ENCODE data around the gene NR1I2.

NR1I2 gene

DNA sequence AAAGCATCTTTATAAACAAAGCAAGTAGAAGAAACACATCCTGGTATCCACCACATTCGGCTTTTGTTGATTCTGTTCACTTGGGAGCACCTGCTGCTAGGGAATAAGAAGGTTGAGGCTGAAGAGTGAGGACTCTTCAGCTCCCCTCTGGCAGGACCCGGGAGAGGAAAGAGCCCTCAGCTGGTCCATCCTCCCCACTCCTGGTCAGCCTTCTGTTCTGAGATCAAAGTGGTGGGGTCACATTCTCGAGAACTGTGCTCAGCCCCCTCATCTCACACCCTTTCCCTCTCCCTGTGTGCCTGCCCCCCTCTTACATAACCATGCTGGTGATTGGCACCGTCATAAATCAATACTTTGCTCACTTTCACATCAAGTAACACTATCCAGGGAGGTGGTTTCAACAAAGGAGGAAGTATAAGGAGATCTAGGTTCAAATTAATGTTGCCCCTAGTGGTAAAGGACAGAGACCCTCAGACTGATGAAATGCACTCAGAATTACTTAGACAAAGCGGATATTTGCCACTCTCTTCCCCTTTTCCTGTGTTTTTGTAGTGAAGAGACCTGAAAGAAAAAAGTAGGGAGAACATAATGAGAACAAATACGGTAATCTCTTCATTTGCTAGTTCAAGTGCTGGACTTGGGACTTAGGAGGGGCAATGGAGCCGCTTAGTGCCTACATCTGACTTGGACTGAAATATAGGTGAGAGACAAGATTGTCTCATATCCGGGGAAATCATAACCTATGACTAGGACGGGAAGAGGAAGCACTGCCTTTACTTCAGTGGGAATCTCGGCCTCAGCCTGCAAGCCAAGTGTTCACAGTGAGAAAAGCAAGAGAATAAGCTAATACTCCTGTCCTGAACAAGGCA, at the start of gene NR1I2:
TSS of gene NR1I2 (plus strand) at position 772 of the 869 bp plus-strand sequence.
- ChIA-PET POLR2A (no interaction called here), CTCF (no interaction called here)
- TF ChIP-seq FOXK2 (IDR thresholded peaks at IDR 0.05) (no peak), ELF4 (IDR thresholded peaks at IDR 0.05) (no peak), HDGF (IDR thresholded peaks at IDR 0.05; ENCODE audit: borderline replicate concordance) (no peak), ZNF384 (IDR thresholded peaks at IDR 0.05) (no peak), TARDBP (IDR thresholded peaks at IDR 0.05) (no peak), FOXM1 (IDR thresholded peaks at IDR 0.05; ENCODE audit: borderline replicate concordance) (no peak), NFRKB (IDR thresholded peaks at IDR 0.05) (no peak), L3MBTL2 (conservative IDR thresholded peaks at IDR 0.05) (no peak), SP1 (IDR thresholded peaks at IDR 0.05) (no peak), BHLHE40 (IDR thresholded peaks at IDR 0.05; ENCODE audit: borderline replicate concordance) (no peak)
- TF ChIP-seq, protein P1, sequence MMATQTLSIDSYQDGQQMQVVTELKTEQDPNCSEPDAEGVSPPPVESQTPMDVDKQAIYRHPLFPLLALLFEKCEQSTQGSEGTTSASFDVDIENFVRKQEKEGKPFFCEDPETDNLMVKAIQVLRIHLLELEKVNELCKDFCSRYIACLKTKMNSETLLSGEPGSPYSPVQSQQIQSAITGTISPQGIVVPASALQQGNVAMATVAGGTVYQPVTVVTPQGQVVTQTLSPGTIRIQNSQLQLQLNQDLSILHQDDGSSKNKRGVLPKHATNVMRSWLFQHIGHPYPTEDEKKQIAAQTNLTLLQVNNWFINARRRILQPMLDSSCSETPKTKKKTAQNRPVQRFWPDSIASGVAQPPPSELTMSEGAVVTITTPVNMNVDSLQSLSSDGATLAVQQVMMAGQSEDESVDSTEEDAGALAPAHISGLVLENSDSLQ (IDR thresholded peaks at IDR 0.05) = no peak
- DNase-seq (ENCODE audit: extremely low spot score) = no peak

DNA sequence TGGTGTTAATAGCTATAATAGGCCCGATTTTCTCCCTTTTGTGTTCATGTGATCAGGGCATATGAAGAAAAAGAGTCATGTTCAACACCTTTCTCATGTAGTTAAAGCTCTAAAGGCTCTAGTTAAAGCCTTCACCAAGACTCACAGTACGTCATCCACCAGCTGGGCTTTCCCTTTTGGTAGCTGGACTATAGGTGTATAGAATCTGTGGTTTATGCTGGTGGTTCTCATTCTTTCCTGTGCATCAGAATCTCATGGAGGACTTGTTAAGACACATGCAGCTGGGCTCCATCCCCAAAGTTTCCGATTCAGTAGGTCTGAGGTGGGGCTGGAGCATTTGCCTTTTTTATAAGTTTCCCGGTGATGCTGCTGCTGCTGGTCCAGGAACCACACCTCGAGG, 48.1 kb upstream of the NR1I2 start:
- CTCF ChIA-PET = interaction anchor here (0.5 kb wide), 1 partner anchor 9 kb away, joined by 3 read pairs; no protein-coding TSS in a partner anchor

DNA sequence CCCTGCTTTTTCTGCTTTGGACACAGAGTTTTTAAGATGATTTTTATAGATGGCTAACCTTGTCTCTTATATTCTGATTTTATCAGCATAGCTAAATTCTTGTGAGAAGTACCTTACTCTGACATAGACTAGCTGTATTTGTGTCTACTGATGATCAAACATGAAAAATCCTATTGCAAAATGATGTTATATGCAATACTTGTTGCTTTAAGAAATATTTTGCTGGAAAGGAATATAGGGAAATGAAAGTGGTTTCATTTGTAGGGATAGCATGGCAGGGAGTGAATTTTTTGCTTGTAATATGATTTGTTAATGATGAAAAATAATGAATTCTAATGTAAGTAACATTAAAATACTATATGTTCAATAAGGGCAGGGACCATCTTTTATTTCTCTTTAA, 43.2 kb upstream of the NR1I2 start:
- ChIA-PET CTCF (interaction anchor here (0.7 kb wide), 1 partner anchor 16 kb away, joined by 3 read pairs; no protein-coding TSS in a partner anchor), POLR2A (no interaction called here)
- no peak for TF ChIP-seq ARNT (IDR thresholded peaks at IDR 0.05)
- TF ChIP-seq FOXA1 (IDR thresholded peaks at IDR 0.05) = no peak
- TF ChIP-seq ELF4 (IDR thresholded peaks at IDR 0.05) = no peak
- TF ChIP-seq SUZ12 (IDR thresholded peaks at IDR 0.05) = no peak
- TF ChIP-seq FOXK2 (IDR thresholded peaks at IDR 0.05) = no peak
- no peak for TF ChIP-seq ZNF384 (IDR thresholded peaks at IDR 0.05)
- no peak for TF ChIP-seq TARDBP (IDR thresholded peaks at IDR 0.05)
- TF ChIP-seq CTBP1 (IDR thresholded peaks at IDR 0.05; ENCODE audit: borderline replicate concordance) = no peak
- TF ChIP-seq, protein P1 (IDR thresholded peaks at IDR 0.05) = no peak
- no peak for TF ChIP-seq NFRKB (IDR thresholded peaks at IDR 0.05)
- no peak for TF ChIP-seq SP1 (IDR thresholded peaks at IDR 0.05)
- no peak for TF ChIP-seq HDGF (IDR thresholded peaks at IDR 0.05; ENCODE audit: borderline replicate concordance)
- no peak for TF ChIP-seq LEF1 (IDR thresholded peaks at IDR 0.05; ENCODE audit: borderline replicate concordance)
- no peak for TF ChIP-seq FOXM1 (IDR thresholded peaks at IDR 0.05; ENCODE audit: borderline replicate concordance)
- TF ChIP-seq BHLHE40 (IDR thresholded peaks at IDR 0.05; ENCODE audit: borderline replicate concordance) = no peak
- TF ChIP-seq L3MBTL2 (conservative IDR thresholded peaks at IDR 0.05) = no peak
- no peak for DNase-seq (ENCODE audit: extremely low spot score)

More for the DNA sequence above, 48.1 kb upstream of the NR1I2 start:
- DNase-seq (ENCODE audit: extremely low spot score) = no peak
- POLR2A ChIA-PET = no interaction called here
- no peak for TF ChIP-seq TARDBP (IDR thresholded peaks at IDR 0.05)
- no peak for TF ChIP-seq BHLHE40 (IDR thresholded peaks at IDR 0.05; ENCODE audit: borderline replicate concordance)
- TF ChIP-seq NFRKB (IDR thresholded peaks at IDR 0.05) = no peak
- TF ChIP-seq SP1 (IDR thresholded peaks at IDR 0.05) = no peak
- TF ChIP-seq LEF1 (IDR thresholded peaks at IDR 0.05; ENCODE audit: borderline replicate concordance) = no peak

DNA sequence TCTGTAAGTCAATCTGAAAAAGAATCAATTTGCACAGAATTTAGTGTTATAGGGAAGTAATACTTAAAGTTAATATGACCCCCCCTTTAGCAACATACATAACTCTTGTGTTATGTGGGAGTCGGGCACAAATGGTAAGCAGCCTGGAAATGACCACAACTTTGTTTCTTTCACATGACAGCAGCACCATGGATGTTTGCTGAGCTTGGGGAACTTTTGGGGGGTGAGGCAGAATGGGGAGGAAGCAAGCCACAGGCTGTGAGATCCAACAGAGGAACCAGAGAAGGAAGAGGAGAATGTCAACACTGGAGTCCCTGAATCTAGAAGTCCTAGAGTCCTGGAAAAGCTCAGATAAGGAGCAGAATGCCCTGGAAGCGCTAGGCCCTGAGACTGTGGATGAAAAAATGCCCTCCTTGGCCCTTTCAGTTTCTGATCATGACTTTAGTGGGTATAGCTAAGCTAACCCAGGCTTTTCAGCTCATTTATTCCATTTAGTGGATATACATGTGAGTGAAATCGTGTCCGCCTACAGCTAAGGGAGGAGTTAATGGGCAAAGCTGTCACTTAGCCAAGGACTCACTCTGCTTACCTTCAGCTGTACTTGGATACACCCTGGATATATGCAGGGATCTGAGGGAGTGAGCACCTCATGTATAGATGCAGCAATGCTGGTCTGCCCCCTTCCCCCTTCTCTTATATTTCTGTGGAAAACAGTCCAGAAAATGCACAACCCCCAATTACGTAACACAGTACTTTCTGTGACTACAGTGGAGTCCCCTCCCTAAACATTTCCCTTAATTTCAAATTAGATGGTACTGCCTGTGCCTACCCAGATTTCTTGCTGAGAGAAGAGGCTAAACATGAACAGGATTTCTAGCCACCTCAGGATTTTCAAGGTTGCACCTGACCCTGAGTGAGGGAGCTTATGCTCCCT, 40.0 kb upstream of the NR1I2 start:
- no peak for TF ChIP-seq FOXM1 (IDR thresholded peaks at IDR 0.05; ENCODE audit: borderline replicate concordance)
- no peak for TF ChIP-seq ZNF384 (IDR thresholded peaks at IDR 0.05)
- no peak for TF ChIP-seq FOXK2 (IDR thresholded peaks at IDR 0.05)
- ChIA-PET CTCF (no interaction called here), POLR2A (no interaction called here)
- DNase-seq (ENCODE audit: extremely low spot score) = no peak

DNA sequence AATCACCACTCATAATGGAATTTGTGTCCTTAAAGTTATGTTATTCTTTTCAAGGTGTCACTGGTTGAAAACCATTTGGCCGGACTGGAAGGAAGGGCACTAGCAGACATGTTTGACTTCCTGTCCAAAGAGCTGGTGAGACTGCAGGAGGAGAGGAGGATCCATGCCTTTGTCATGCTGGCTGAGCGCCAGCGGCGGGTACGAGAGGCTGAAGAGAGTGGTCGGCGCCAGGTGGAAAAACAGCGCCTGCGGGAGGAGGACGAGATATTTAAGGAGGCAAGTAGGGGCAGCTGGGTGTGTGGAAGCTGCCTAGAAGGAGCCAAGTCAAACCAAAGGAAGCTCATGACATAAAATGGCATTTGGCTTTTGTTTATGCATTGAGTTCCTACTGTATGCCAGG, 38.0 kb upstream of the NR1I2 start:
- POLR2A ChIA-PET = no interaction called here
- CTCF ChIA-PET = no interaction called here
- no peak for DNase-seq (ENCODE audit: extremely low spot score)
- TF ChIP-seq CTBP1 (IDR thresholded peaks at IDR 0.05; ENCODE audit: borderline replicate concordance) (no peak), NFRKB (IDR thresholded peaks at IDR 0.05) (no peak), SUZ12 (IDR thresholded peaks at IDR 0.05) (no peak), SP1 (IDR thresholded peaks at IDR 0.05) (no peak), L3MBTL2 (conservative IDR thresholded peaks at IDR 0.05) (no peak), FOXM1 (IDR thresholded peaks at IDR 0.05; ENCODE audit: borderline replicate concordance) (no peak)

DNA sequence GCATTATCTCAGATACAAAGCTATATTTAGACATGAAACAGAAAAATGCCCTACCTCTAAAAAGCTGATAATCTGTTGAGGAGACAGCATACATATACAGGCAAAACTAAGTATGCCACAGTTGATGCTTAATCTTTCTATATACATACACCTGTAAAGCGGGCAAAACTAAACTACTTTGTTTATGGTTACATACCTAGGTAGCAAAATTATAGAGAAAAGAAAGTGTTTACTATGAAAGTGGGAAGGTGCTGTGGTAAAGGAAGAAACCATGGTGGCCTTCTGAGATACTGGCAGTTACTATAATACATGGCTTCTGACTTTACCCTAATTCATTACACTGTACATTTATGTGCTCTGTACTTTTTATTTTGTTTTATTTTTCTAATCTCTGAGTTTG, 36.0 kb upstream of the NR1I2 start:
- TF ChIP-seq FOXM1 (IDR thresholded peaks at IDR 0.05; ENCODE audit: borderline replicate concordance) = no peak
- no peak for TF ChIP-seq ZNF384 (IDR thresholded peaks at IDR 0.05)
- TF ChIP-seq ELF4 (IDR thresholded peaks at IDR 0.05) = no peak
- TF ChIP-seq L3MBTL2 (conservative IDR thresholded peaks at IDR 0.05) = no peak
- no peak for TF ChIP-seq TARDBP (IDR thresholded peaks at IDR 0.05)
- no peak for TF ChIP-seq HDGF (IDR thresholded peaks at IDR 0.05; ENCODE audit: borderline replicate concordance)
- no peak for TF ChIP-seq FOXK2 (IDR thresholded peaks at IDR 0.05)
- TF ChIP-seq NFRKB (IDR thresholded peaks at IDR 0.05) = no peak
- TF ChIP-seq CTBP1 (IDR thresholded peaks at IDR 0.05; ENCODE audit: borderline replicate concordance) = no peak
- TF ChIP-seq, protein P1 (IDR thresholded peaks at IDR 0.05) = no peak
- no peak for TF ChIP-seq SP1 (IDR thresholded peaks at IDR 0.05)
- POLR2A ChIA-PET = no interaction called here
- CTCF ChIA-PET = no interaction called here
- DNase-seq (ENCODE audit: extremely low spot score) = no peak

Data from HEK293T (cell line).